ENCODE results near the gene PDIK1L.
"Not testable (repeated sequence)": the region's sequence is repeated elsewhere in the genome, so short reads cannot be mapped to it uniquely, and the experiment has no call there.

Gene PDIK1L

DNA sequence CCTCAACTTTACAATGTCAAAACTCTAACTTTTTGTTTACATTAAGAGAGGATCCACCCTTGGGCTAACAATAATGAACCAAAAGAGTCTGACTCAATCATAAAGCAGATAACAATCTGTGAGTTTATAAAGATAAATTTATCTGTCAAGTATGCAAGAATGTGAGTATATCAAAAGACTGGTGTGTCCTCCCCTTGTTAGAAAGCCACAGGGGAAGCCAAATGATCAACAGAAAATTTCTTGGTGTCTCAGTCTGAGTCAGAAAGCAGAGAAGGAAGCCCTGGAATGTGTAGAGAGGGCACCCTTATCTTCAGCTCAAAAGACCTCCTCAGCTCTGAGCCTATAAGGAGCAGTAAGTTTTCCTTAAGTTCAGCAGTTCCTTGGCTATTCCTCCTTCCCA lies 13.9 kb upstream of the PDIK1L start:
- Histone ChIP-seq H3K4me3 (ENCODE audit: low read length) (no peak overlapping the region), H2AK5ac (ENCODE audit: low read length) (no peak overlapping the region), H3K23ac (ENCODE audit: low read length) (no peak overlapping the region), H3K4me1 (ENCODE audit: control insufficient read depth, low read depth, low read length) (peaks cover 15% of the 10 kb centered on the region), H3K56ac (ENCODE audit: low read length) (peak overlapping the region; percentile 62), H3K4ac (ENCODE audit: low read depth, low read length) (peak overlapping the region; percentile 62), H4K5ac (ENCODE audit: low read length) (no peak overlapping the region), H3K27me3 (ENCODE audit: insufficient read depth, low read length, poor library complexity) (no peaks in the 10 kb centered on the region), H3K79me1 (ENCODE audit: low read length) (no peaks in the 10 kb centered on the region), H3K18ac (ENCODE audit: low read length) (no peak overlapping the region), H3K4me2 (ENCODE audit: low read length) (no peak overlapping the region), H2BK5ac (ENCODE audit: low read length) (no peak overlapping the region), H4K8ac (ENCODE audit: low read depth, low read length) (no peak overlapping the region), H2BK15ac (replicated peaks; ENCODE audit: low read depth) (no peak overlapping the region), H3K9ac (ENCODE audit: low read length) (no peak overlapping the region), H3K79me2 (ENCODE audit: control insufficient read depth, insufficient read depth, low read length) (no peaks in the 10 kb centered on the region), H2BK120ac (ENCODE audit: low read depth, low read length) (no peak overlapping the region), H3K27ac (ENCODE audit: low read depth, low read length) (no peak overlapping the region), H3K36me3 (ENCODE audit: control insufficient read depth, insufficient read depth, low read length) (no peaks in the 10 kb centered on the region)
- DNase-seq: peak; percentile 68

DNA sequence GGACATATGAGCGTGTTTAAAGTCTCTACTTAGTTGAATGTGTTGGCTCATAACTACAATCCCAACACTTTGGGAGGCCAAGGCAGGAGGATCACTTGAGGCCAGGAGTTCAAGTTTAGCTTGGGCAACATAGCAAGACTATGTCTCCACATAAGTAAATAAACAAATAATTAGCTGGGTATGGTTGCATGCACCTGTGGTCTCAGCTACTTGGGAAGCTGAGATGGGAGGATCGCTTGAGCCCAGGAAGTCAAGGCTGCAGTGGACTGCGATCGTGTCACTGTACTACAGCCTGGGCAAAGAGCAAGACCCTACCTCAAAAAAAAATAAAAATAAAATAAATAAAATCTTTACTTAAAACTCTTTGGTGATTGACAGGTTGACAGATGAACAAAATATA lies 13.0 kb upstream of the PDIK1L start:
- no peak overlapping the region for H2BK120ac ChIP-seq (ENCODE audit: low read depth, low read length)
- DNase-seq: no peak
- H3K4me2 ChIP-seq (ENCODE audit: low read length): no peak overlapping the region
- no peaks in the 10 kb centered on the region for H3K36me3 ChIP-seq (ENCODE audit: control insufficient read depth, insufficient read depth, low read length)
- H3K4me1 ChIP-seq (ENCODE audit: control insufficient read depth, low read depth, low read length): peaks cover 15% of the 10 kb centered on the region
- no peaks in the 10 kb centered on the region for H3K79me2 ChIP-seq (ENCODE audit: control insufficient read depth, insufficient read depth, low read length)
- H3K23ac ChIP-seq (ENCODE audit: low read length): no peak overlapping the region
- H4K5ac ChIP-seq (ENCODE audit: low read length): no peak overlapping the region
- H3K27ac ChIP-seq (ENCODE audit: low read depth, low read length): no peak overlapping the region
- no peak overlapping the region for H2BK15ac ChIP-seq (replicated peaks; ENCODE audit: low read depth)
- WGBS (ENCODE audit: extremely low coverage, insufficient coverage, low lambda C conversion rate): no CpG with 5 or more reads among the region's 4 CpGs
- H3K9ac ChIP-seq (ENCODE audit: low read length): no peak overlapping the region
- no peak overlapping the region for H4K8ac ChIP-seq (ENCODE audit: low read depth, low read length)
- no peak overlapping the region for H3K4ac ChIP-seq (ENCODE audit: low read depth, low read length)
- no peaks in the 10 kb centered on the region for H3K27me3 ChIP-seq (ENCODE audit: insufficient read depth, low read length, poor library complexity)
- no peak overlapping the region for H3K56ac ChIP-seq (ENCODE audit: low read length)
- no peak overlapping the region for H2AK5ac ChIP-seq (ENCODE audit: low read length)
- H3K4me3 ChIP-seq (ENCODE audit: low read length): no peak overlapping the region
- H3K18ac ChIP-seq (ENCODE audit: low read length): no peak overlapping the region
- no peaks in the 10 kb centered on the region for H3K79me1 ChIP-seq (ENCODE audit: low read length)
- no peak overlapping the region for H2BK5ac ChIP-seq (ENCODE audit: low read length)

DNA sequence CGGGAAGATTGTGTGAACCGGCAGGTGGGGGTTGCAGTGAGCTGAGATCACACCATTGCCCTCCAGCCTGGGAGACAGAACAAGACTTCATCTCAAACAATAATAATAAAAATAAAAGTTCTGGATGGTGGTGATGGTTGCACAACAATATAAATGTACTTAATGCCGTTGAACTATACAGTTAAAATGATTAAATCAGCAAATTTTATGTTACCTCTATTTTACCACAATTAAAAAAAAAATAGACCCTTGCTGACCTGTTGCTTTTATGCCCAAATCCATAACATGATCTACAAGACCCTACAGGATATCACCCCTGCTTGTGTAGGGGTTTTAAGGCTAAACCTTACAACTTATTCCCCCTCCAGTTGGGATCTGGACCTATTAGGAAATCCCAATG lies 11.8 kb upstream of the PDIK1L start:
- WGBS (ENCODE audit: extremely low coverage, insufficient coverage, low lambda C conversion rate): no CpG with 5 or more reads among the region's 3 CpGs
- no peak overlapping the region for H3K23ac ChIP-seq (ENCODE audit: low read length)
- no peak overlapping the region for H3K56ac ChIP-seq (ENCODE audit: low read length)
- no peak overlapping the region for H3K27ac ChIP-seq (ENCODE audit: low read depth, low read length)
- DNase-seq: no peak
- no peak overlapping the region for H4K8ac ChIP-seq (ENCODE audit: low read depth, low read length)
- no peaks in the 10 kb centered on the region for H3K79me1 ChIP-seq (ENCODE audit: low read length)
- no peak overlapping the region for H3K9ac ChIP-seq (ENCODE audit: low read length)
- H2AK5ac ChIP-seq (ENCODE audit: low read length): no peak overlapping the region
- H2BK15ac ChIP-seq (replicated peaks; ENCODE audit: low read depth): no peak overlapping the region
- no peak overlapping the region for H2BK5ac ChIP-seq (ENCODE audit: low read length)
- no peak overlapping the region for H3K4ac ChIP-seq (ENCODE audit: low read depth, low read length)
- H2BK120ac ChIP-seq (ENCODE audit: low read depth, low read length): no peak overlapping the region
- no peak overlapping the region for H3K18ac ChIP-seq (ENCODE audit: low read length)
- H3K4me2 ChIP-seq (ENCODE audit: low read length): no peak overlapping the region
- H3K36me3 ChIP-seq (ENCODE audit: control insufficient read depth, insufficient read depth, low read length): no peaks in the 10 kb centered on the region
- peaks cover 8% of the 10 kb centered on the region for H3K4me1 ChIP-seq (ENCODE audit: control insufficient read depth, low read depth, low read length)
- H3K27me3 ChIP-seq (ENCODE audit: insufficient read depth, low read length, poor library complexity): no peaks in the 10 kb centered on the region
- no peak overlapping the region for H3K4me3 ChIP-seq (ENCODE audit: low read length)
- H3K79me2 ChIP-seq (ENCODE audit: control insufficient read depth, insufficient read depth, low read length): no peaks in the 10 kb centered on the region
- H4K5ac ChIP-seq (ENCODE audit: low read length): no peak overlapping the region

DNA sequence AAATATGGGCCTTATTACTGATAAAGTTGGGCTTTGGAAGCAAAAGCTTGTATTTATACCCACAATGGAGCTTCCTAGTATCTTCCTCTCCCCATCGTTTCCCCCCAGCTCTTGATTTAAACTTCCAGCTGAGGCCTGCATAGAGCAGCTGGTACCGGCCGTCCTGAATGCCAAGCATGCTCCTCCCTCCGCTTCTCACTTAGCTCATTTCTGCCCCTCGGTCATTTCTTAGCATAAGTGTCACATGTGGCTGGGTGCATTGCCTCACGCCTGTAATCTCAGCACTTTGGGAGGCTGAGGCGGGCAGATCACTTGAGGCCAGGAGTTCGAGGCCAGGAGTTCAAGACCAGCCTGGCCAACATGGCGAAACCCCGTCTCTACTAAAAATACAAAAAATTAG lies 11.4 kb upstream of the PDIK1L start:
- not testable (repeated sequence) for H3K4me3 ChIP-seq (ENCODE audit: low read length); H3K79me2 ChIP-seq (ENCODE audit: control insufficient read depth, insufficient read depth, low read length); H2AK5ac ChIP-seq (ENCODE audit: low read length)

DNA sequence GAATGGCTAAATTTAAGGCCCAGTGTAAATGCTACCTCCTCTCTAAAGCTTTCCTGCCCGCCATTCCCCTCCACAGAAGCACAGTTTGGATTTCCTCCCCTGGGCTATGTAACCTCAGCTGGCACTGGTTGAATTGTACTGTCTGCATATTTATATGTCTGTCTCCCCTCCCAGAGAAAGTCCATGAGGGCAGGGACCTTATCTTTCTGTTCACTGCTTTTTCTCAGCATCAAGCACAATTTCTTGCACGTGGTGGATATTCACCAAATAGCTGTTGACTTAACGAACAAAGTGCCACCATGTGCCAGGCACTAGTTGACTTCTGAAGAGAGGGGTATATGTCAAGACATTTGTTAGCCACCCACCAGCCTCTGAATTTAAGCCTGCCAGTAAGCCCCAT lies 9.5 kb upstream of the PDIK1L start:
- Histone ChIP-seq H3K79me2 (ENCODE audit: control insufficient read depth, insufficient read depth, low read length) (no peaks in the 10 kb centered on the region), H4K5ac (ENCODE audit: low read length) (no peak overlapping the region), H2BK5ac (ENCODE audit: low read length) (no peak overlapping the region), H2BK15ac (replicated peaks; ENCODE audit: low read depth) (no peak overlapping the region), H3K36me3 (ENCODE audit: control insufficient read depth, insufficient read depth, low read length) (no peaks in the 10 kb centered on the region), H3K79me1 (ENCODE audit: low read length) (no peaks in the 10 kb centered on the region), H4K8ac (ENCODE audit: low read depth, low read length) (no peak overlapping the region), H2BK120ac (ENCODE audit: low read depth, low read length) (no peak overlapping the region), H3K23ac (ENCODE audit: low read length) (no peak overlapping the region), H3K4ac (ENCODE audit: low read depth, low read length) (no peak overlapping the region), H3K18ac (ENCODE audit: low read length) (no peak overlapping the region), H3K9ac (ENCODE audit: low read length) (no peak overlapping the region), H3K4me1 (ENCODE audit: control insufficient read depth, low read depth, low read length) (peaks cover 4% of the 10 kb centered on the region), H3K56ac (ENCODE audit: low read length) (no peak overlapping the region), H3K27me3 (ENCODE audit: insufficient read depth, low read length, poor library complexity) (no peaks in the 10 kb centered on the region), H3K4me2 (ENCODE audit: low read length) (no peak overlapping the region), H2AK5ac (ENCODE audit: low read length) (no peak overlapping the region), H3K27ac (ENCODE audit: low read depth, low read length) (no peak overlapping the region), H3K4me3 (ENCODE audit: low read length) (no peak overlapping the region)
- no peak for DNase-seq
- WGBS (ENCODE audit: extremely low coverage, insufficient coverage, low lambda C conversion rate): no CpG with 5 or more reads among the region's 3 CpGs

More for the DNA sequence above, 11.4 kb upstream of the PDIK1L start:
- not testable (repeated sequence) for H4K5ac ChIP-seq (ENCODE audit: low read length); H3K18ac ChIP-seq (ENCODE audit: low read length); H2BK120ac ChIP-seq (ENCODE audit: low read depth, low read length); H3K4me1 ChIP-seq (ENCODE audit: control insufficient read depth, low read depth, low read length); H3K27ac ChIP-seq (ENCODE audit: low read depth, low read length); H3K9ac ChIP-seq (ENCODE audit: low read length); H3K4me2 ChIP-seq (ENCODE audit: low read length); H3K36me3 ChIP-seq (ENCODE audit: control insufficient read depth, insufficient read depth, low read length); H4K8ac ChIP-seq (ENCODE audit: low read depth, low read length); H3K27me3 ChIP-seq (ENCODE audit: insufficient read depth, low read length, poor library complexity); H3K79me1 ChIP-seq (ENCODE audit: low read length); DNase-seq; H3K23ac ChIP-seq (ENCODE audit: low read length); H2BK5ac ChIP-seq (ENCODE audit: low read length); H3K4ac ChIP-seq (ENCODE audit: low read depth, low read length); H3K56ac ChIP-seq (ENCODE audit: low read length); H2BK15ac ChIP-seq (replicated peaks; ENCODE audit: low read depth)
- no CpG with 5 or more reads among the region's 10 CpGs for WGBS (ENCODE audit: extremely low coverage, insufficient coverage, low lambda C conversion rate)

DNA sequence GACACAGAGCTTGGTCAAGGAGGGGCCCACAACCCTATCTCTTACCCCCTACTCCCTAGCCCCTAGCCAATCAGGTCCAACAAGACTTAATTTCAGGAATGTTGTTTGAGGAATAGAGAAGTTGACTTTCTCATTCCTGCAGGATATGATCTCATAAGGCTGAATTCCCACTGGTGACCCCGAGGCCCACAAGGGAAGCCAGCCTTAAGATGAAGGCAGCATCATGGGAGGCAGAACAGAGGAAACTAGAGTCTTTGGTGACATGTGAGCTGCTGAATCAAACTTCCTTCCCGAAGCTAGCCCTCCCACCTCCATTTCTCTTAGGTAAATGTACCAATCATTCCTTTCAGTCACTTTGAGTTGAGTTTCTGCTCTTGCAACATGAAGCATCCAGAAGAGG lies 9.1 kb upstream of the PDIK1L start:
- Histone ChIP-seq H2BK120ac (ENCODE audit: low read depth, low read length) (no peak overlapping the region), H3K27ac (ENCODE audit: low read depth, low read length) (no peak overlapping the region), H3K4me2 (ENCODE audit: low read length) (no peak overlapping the region), H2AK5ac (ENCODE audit: low read length) (no peak overlapping the region), H3K79me2 (ENCODE audit: control insufficient read depth, insufficient read depth, low read length) (no peaks in the 10 kb centered on the region), H3K27me3 (ENCODE audit: insufficient read depth, low read length, poor library complexity) (no peaks in the 10 kb centered on the region), H3K18ac (ENCODE audit: low read length) (no peak overlapping the region), H4K8ac (ENCODE audit: low read depth, low read length) (no peak overlapping the region), H3K4ac (ENCODE audit: low read depth, low read length) (no peak overlapping the region), H3K4me3 (ENCODE audit: low read length) (no peak overlapping the region), H3K23ac (ENCODE audit: low read length) (no peak overlapping the region), H3K9ac (ENCODE audit: low read length) (no peak overlapping the region), H3K36me3 (ENCODE audit: control insufficient read depth, insufficient read depth, low read length) (no peaks in the 10 kb centered on the region), H3K4me1 (ENCODE audit: control insufficient read depth, low read depth, low read length) (peaks cover 2% of the 10 kb centered on the region), H3K56ac (ENCODE audit: low read length) (no peak overlapping the region), H4K5ac (ENCODE audit: low read length) (no peak overlapping the region), H3K79me1 (ENCODE audit: low read length) (no peaks in the 10 kb centered on the region), H2BK5ac (ENCODE audit: low read length) (no peak overlapping the region), H2BK15ac (replicated peaks; ENCODE audit: low read depth) (no peak overlapping the region)
- no peak for DNase-seq
- no CpG with 5 or more reads among the region's 2 CpGs for WGBS (ENCODE audit: extremely low coverage, insufficient coverage, low lambda C conversion rate)

Measured in mesendoderm (in vitro differentiated cells).